Panc1 (cell line): ENCODE data around the gene IFITM1. TPM values are rescaled to one million over a fixed set of nuclear protein-coding genes. Genes with fewer than 3 reads are reported as not detected.

Experiments
- ATAC-seq: fragments of 200-7000 bp; cut with Tn5 transposase; 2 replicates; pipeline ENCODE4 v1.9.1; 2020; ENCODE audit warnings: mild to moderate bottlenecking, moderate library complexity
- BruUV-seq: library from RNA; stranded (reverse); fragments of 400-500 nt; replicated peaks from 2 replicates; lab custom pipeline; 2021; lab: Mats Ljungman, UMichigan
- CTCF ChIA-PET: fragments of 300-600 bp; sonication (Branson Sonifier 250); formaldehyde crosslinking; loops from one replicate; lab custom pipeline; 2022; ENCODE audit warnings: antibody characterized with exemption; lab: Charles Lee
- POLR2A ChIA-PET: fragments of 300-600 bp; sonication (Branson Sonifier 250); formaldehyde crosslinking; loops from one replicate; lab custom pipeline; 2022; ENCODE audit warnings: antibody characterized with exemption; lab: Charles Lee
- DNase-seq: peaks from one replicate; pipeline ENCODE4 v3.0.0-alpha.2; 2010; ENCODE audit warnings: low read depth, low spot score
- H3K27ac ChIP-seq: 2 replicates; pipeline ENCODE4 v1.5.1; 2011; ENCODE audit warnings: mild to moderate bottlenecking, low read length, inconsistent platforms
- H3K27me3 ChIP-seq: fragments of 200-500 bp; sonication (Bioruptor generic); 2 replicates; pipeline ENCODE4 v1.6.0; 2014; ENCODE audit warnings: low read length, inconsistent platforms; ENCODE audit not compliant: control insufficient read depth, insufficient read depth
- H3K36me3 ChIP-seq: fragments of 200-500 bp; sonication (Bioruptor generic); 2 replicates; pipeline ENCODE4 v1.5.1; 2014; ENCODE audit warnings: inconsistent platforms, mild to moderate bottlenecking, low read length, moderate library complexity; ENCODE audit not compliant: control insufficient read depth, insufficient read depth
- H3K4me1 ChIP-seq: 2 replicates; pipeline ENCODE4 v1.5.1; 2011; ENCODE audit warnings: inconsistent platforms, mild to moderate bottlenecking, low read length, moderate library complexity; ENCODE audit not compliant: control insufficient read depth, insufficient read depth
- H3K4me3 ChIP-seq, 2 experiments: 2 replicates each; pipeline ENCODE4 v1.5.1; 2011 to 2012; ENCODE audit warnings: low read depth in 2 of 2, low read length in 2 of 2, mild to moderate bottlenecking in 2 of 2, inconsistent platforms in 1 of 2, moderate library complexity in 1 of 2
- H3K9me3 ChIP-seq: fragments of 200-500 bp; sonication (Bioruptor generic); 2 replicates; pipeline ENCODE4 v1.5.1; 2014; ENCODE audit warnings: low read depth, mild to moderate bottlenecking, inconsistent platforms, low read length, moderate library complexity; ENCODE audit not compliant: control insufficient read depth, insufficient read depth
- POLR2AphosphoS5 ChIP-seq: IDR thresholded peaks from 2 replicates; pipeline ENCODE4 v1.6.1; 2012; ENCODE audit warnings: mild to moderate bottlenecking, low read depth, low read length, moderate library complexity
- SIN3A ChIP-seq: IDR thresholded peaks from 2 replicates; pipeline ENCODE4 v1.6.1; 2012; ENCODE audit warnings: low read depth, mild to moderate bottlenecking, low read length, moderate library complexity, borderline replicate concordance; ENCODE audit not compliant: insufficient read depth
- TCF7L2 ChIP-seq: IDR thresholded peaks from 2 replicates; pipeline ENCODE4 v1.6.1; 2011; ENCODE audit warnings: mild to moderate bottlenecking, low read depth, low read length, inconsistent platforms
- in situ Hi-C: cut with HindIII; loops from 2 replicates; pipeline ENCODE4 v1.10.0; 2016; ENCODE audit warnings: low sequenced_read_pairs, low pct_unique_long_range_greater_than_20kb
- intact Hi-C: fragments of 100-400 bp; cut with micrococcal nuclease; formaldehyde crosslinking; loops from one replicate; pipeline ENCODE4 v1.10.0; 2022; ENCODE audit not compliant: unreplicated experiment
- total RNA-seq: library from RNA; stranded (reverse); gene quantifications from one replicate; pipeline ENCODE4 v1.2.1, GENCODE V29; 2021; ENCODE audit not compliant: unreplicated experiment
- TF ChIP-seq, protein P1 (sequence below): fragments of 450-650 bp; IDR thresholded peaks from 2 replicates; pipeline ENCODE4 v1.5.1; 2017; ENCODE audit warnings: mild to moderate bottlenecking
- TF ChIP-seq, protein P2 (sequence below), 2 experiments: IDR thresholded peaks; 2 replicates each; pipeline ENCODE4 v1.6.1; 2011 to 2012; ENCODE audit warnings: low read depth in 2 of 2, control low read depth in 1 of 2, low read length in 1 of 2, mild to moderate bottlenecking in 1 of 2, moderate library complexity in 1 of 2; ENCODE audit not compliant: insufficient read depth in 1 of 2

Gene IFITM1
- total RNA-seq, 1 experiment from 2014 or later, result 66.3 TPM

DNA sequence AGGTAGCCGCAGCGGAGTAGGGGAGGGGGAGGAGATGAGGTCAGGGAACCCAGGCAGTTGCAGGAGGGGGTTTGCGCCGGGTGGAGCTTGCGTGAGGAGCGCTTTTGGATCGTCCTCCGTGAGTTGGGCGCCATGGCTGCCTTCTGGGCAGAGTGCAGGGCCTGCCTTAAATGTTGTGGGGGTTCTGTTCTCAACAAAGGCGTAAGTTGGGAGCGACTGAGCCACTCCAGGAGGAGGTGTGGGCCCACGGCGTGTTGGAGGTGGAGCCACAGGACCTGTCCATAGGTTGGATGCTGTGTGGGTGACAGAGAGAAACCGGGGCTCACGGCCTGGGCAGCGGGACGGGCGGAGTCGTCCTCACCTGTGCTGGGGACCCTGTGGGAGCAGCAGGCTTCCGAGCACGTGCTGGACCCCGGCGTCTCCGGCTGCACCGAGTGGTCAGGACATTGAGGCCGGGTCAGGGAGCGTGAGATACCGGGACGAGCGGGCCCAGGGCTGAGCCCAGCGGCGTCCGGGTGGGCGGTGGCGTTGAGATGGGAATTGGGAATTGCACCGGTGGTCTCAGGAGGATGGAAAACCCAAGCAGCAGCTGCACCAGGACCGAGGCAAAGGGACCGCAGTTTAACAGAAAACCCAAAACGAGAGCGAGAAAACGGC, 25.9 kb upstream of the IFITM1 start:
- Histone ChIP-seq H3K4me1 (peaks cover 20% of the 10 kb centered on the region), H3K36me3 (no peaks in the 10 kb centered on the region), H3K27ac (peak overlapping the region; percentile 57), H3K9me3 (no peaks in the 10 kb centered on the region), H3K4me3 (peak overlapping the region; percentile 68 to 83), H3K27me3 (no peaks in the 10 kb centered on the region)
- intact Hi-C loops (no loop called here), in situ Hi-C loops (no loop called here)
- ChIA-PET CTCF (no interaction called here), POLR2A (no interaction called here)
- ATAC-seq, result peak; percentile 36
- no TSS peak for BruUV-seq
- no peak for DNase-seq
- TF ChIP-seq, protein P1, sequence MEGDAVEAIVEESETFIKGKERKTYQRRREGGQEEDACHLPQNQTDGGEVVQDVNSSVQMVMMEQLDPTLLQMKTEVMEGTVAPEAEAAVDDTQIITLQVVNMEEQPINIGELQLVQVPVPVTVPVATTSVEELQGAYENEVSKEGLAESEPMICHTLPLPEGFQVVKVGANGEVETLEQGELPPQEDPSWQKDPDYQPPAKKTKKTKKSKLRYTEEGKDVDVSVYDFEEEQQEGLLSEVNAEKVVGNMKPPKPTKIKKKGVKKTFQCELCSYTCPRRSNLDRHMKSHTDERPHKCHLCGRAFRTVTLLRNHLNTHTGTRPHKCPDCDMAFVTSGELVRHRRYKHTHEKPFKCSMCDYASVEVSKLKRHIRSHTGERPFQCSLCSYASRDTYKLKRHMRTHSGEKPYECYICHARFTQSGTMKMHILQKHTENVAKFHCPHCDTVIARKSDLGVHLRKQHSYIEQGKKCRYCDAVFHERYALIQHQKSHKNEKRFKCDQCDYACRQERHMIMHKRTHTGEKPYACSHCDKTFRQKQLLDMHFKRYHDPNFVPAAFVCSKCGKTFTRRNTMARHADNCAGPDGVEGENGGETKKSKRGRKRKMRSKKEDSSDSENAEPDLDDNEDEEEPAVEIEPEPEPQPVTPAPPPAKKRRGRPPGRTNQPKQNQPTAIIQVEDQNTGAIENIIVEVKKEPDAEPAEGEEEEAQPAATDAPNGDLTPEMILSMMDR, result no peak

- peak within 1 kb of the TSS; percentile 68 to 83 for H3K4me3 ChIP-seq
- H3K36me3 ChIP-seq, result no peaks in the 10 kb centered on the region
- no peaks in the 10 kb centered on the region for H3K27me3 ChIP-seq
- H3K4me1 ChIP-seq, result peaks cover 26% of the 10 kb centered on the region
- ATAC-seq (peak; percentile 84), DNase-seq (no peak)
- no peaks in the 10 kb centered on the region for H3K9me3 ChIP-seq
- no TSS peak for BruUV-seq
- in situ Hi-C loops (no loop called here), intact Hi-C loops (no loop called here)
- ChIA-PET CTCF (interaction anchor here (0.5 kb wide), 1 partner anchor 118 kb away, joined by 3 read pairs; no protein-coding TSS in a partner anchor), POLR2A (interaction anchor here (0.7 to 1.1 kb wide), 2 partner anchors 8 to 20 kb away, joined by 3 to 7 read pairs; no protein-coding TSS in a partner anchor)
- peak within 1 kb of the TSS; percentile 86 for H3K27ac ChIP-seq
- TF ChIP-seq SIN3A (peak; percentile 69; the same call in 1 of the 2 replicates), POLR2AphosphoS5 (peak; percentile 25; the same call in 1 of the 2 replicates), TCF7L2 (no peak)
- TF ChIP-seq, protein P2, sequence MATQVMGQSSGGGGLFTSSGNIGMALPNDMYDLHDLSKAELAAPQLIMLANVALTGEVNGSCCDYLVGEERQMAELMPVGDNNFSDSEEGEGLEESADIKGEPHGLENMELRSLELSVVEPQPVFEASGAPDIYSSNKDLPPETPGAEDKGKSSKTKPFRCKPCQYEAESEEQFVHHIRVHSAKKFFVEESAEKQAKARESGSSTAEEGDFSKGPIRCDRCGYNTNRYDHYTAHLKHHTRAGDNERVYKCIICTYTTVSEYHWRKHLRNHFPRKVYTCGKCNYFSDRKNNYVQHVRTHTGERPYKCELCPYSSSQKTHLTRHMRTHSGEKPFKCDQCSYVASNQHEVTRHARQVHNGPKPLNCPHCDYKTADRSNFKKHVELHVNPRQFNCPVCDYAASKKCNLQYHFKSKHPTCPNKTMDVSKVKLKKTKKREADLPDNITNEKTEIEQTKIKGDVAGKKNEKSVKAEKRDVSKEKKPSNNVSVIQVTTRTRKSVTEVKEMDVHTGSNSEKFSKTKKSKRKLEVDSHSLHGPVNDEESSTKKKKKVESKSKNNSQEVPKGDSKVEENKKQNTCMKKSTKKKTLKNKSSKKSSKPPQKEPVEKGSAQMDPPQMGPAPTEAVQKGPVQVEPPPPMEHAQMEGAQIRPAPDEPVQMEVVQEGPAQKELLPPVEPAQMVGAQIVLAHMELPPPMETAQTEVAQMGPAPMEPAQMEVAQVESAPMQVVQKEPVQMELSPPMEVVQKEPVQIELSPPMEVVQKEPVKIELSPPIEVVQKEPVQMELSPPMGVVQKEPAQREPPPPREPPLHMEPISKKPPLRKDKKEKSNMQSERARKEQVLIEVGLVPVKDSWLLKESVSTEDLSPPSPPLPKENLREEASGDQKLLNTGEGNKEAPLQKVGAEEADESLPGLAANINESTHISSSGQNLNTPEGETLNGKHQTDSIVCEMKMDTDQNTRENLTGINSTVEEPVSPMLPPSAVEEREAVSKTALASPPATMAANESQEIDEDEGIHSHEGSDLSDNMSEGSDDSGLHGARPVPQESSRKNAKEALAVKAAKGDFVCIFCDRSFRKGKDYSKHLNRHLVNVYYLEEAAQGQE (IDR thresholded peaks at IDR 0.05; ENCODE audit: insufficient read depth in 1 of 2, low read depth in 2 of 2, low read length in 1 of 2), result no peak
Observed at GRCh38 chr11:288478-289397, 25.1 kb upstream of the IFITM1 start, which contains the start of gene PGGHG. TSS of gene PGGHG (plus strand) at chr11:289126. CDS start at chr11:289817, 691 bp downstream.
